GM12878 (cell line): Measurements from ENCODE around the gene COBLL1.

Source experiments
- EZH2 ChIP-seq: IDR thresholded peaks from 2 replicates; pipeline ENCODE4 v1.6.1; 2012; ENCODE audit warnings: low read depth, mild to moderate bottlenecking, control low read depth, inconsistent platforms, low read length, borderline replicate concordance; ENCODE audit not compliant: control insufficient read depth
- RBBP5 ChIP-seq: fragments of 200-600 bp; sonication (generic); conservative IDR thresholded peaks from 2 replicates; pipeline ENCODE4 v1.6.1; 2016
- SREBF2 ChIP-seq: IDR thresholded peaks from 2 replicates; pipeline ENCODE4 v1.6.1; 2012; ENCODE audit warnings: mild to moderate bottlenecking, low read length

GRCh38 chr2:164888592-164888991 lies 47.0 kb upstream of the COBLL1 start:
- TF ChIP-seq RBBP5 (no peak), SREBF2 (no peak), EZH2 (no peak)
